K562 (cell line): ENCODE data around the gene STX2. TPM values are rescaled to one million over a fixed set of nuclear protein-coding genes. Genes with fewer than 3 reads are reported as not detected.

Experiments used
- ATAC-seq: fragments of 200-7000 bp; cut with Tn5 transposase; 3 replicates; pipeline ENCODE4 v1.9.1; 2020; ENCODE audit warnings: moderate library complexity
- BruUV-seq: library from RNA; stranded (reverse); fragments of 400-500 nt; replicated peaks from 2 replicates; lab custom pipeline; 2021; lab: Mats Ljungman, UMichigan
- CTCF ChIA-PET: fragments of 300-600 bp; formaldehyde crosslinking; extraction: SDS; loops from one replicate; lab custom pipeline; 2021; ENCODE audit warnings: low intra/inter-chr PET ratio; lab: Yijun Ruan, JAX
- POLR2A ChIA-PET: fragments of 300-600, 350-650 bp; sonication (Branson Sonifier 250); formaldehyde crosslinking; extraction: SDS; loops from one replicate; lab custom pipeline; 2021; ENCODE audit warnings: antibody characterized with exemption, inconsistent platforms; lab: Yijun Ruan, JAX
- DNase-seq, 4 experiments: peaks; one replicate each; pipeline versions ENCODE4 v3.0.0 to v3.0.0-alpha.2; 2011 to 2018; ENCODE audit warnings: low spot score in 3 of 4, mixed read lengths in 3 of 4; ENCODE audit errors: extremely low read depth in 1 of 4
- FAIRE-seq: peaks from 2 replicates; lab custom pipeline; 2011; peaks lifted over from hg19 to GRCh38; lab: Jason Lieb, UNC
- H2AFZ ChIP-seq: 2 replicates; pipeline ENCODE4 v1.6.0; 2011; ENCODE audit warnings: low read depth, low read length, control low read depth, inconsistent platforms
- H3K27ac ChIP-seq: fragments of 200-600 bp; 3 replicates; pipeline ENCODE4 v1.8.0; 2011; ENCODE audit warnings: low read depth, mild to moderate bottlenecking, control low read depth, inconsistent platforms, low read length, moderate library complexity, mixed read lengths; ENCODE audit errors: extremely low read depth
- H3K27me3 ChIP-seq, 2 experiments: fragments of 300-600 bp in 1 of 2; 2 replicates in 1 of 2; 3 replicates in 1 of 2; pipeline versions ENCODE4 v1.6.0 to v1.8.0; 2011; ENCODE audit warnings: inconsistent platforms in 2 of 2, low read length in 2 of 2, mild to moderate bottlenecking in 1 of 2, mixed read lengths in 1 of 2, moderate library complexity in 1 of 2; ENCODE audit not compliant: control insufficient read depth in 2 of 2, insufficient read depth in 2 of 2
- H3K36me3 ChIP-seq: fragments of 300-600 bp; 3 replicates; pipeline ENCODE4 v1.8.0; 2011; ENCODE audit warnings: mild to moderate bottlenecking, low read length, inconsistent platforms; ENCODE audit not compliant: control insufficient read depth, insufficient read depth
- H3K4me1 ChIP-seq, 2 experiments: fragments of 200-600 bp in 1 of 2; replicated peaks in 1 of 2; 2 replicates in 1 of 2; 3 replicates in 1 of 2; pipeline versions ENCODE4 v1.5.1 to v1.8.0; 2011; ENCODE audit warnings: inconsistent platforms in 2 of 2, low read length in 2 of 2, mild to moderate bottlenecking in 1 of 2, mixed read lengths in 1 of 2, moderate library complexity in 1 of 2; ENCODE audit not compliant: control insufficient read depth in 2 of 2, insufficient read depth in 2 of 2
- H3K4me2 ChIP-seq: 2 replicates; pipeline ENCODE4 v1.6.1; 2011; ENCODE audit warnings: low read length, control low read depth, inconsistent platforms, mixed read lengths; ENCODE audit not compliant: insufficient read depth
- H3K4me3 ChIP-seq: fragments of 200-600 bp; sonication (generic), shearing (Covaris generic); 2 replicates; pipeline ENCODE4 v1.5.1; 2016; ENCODE audit warnings: control low read depth, inconsistent platforms
- H3K79me2 ChIP-seq: fragments of 200-600 bp; 3 replicates; pipeline ENCODE4 v1.8.0; 2011; ENCODE audit warnings: low read length, inconsistent platforms; ENCODE audit not compliant: control insufficient read depth, insufficient read depth
- H3K9ac ChIP-seq, 2 experiments: 2 replicates each; pipeline versions ENCODE4 v1.6.0 to v1.6.1; 2011; ENCODE audit warnings: low read depth in 2 of 2, low read length in 2 of 2, control low read depth in 1 of 2, inconsistent platforms in 1 of 2, mild to moderate bottlenecking in 1 of 2, mixed read lengths in 1 of 2; ENCODE audit not compliant: insufficient read depth in 1 of 2
- H3K9me1 ChIP-seq: one replicate; pipeline ENCODE4 v1.6.0; 2011; ENCODE audit warnings: inconsistent platforms, mild to moderate bottlenecking, low read length, moderate library complexity; ENCODE audit not compliant: control insufficient read depth, insufficient read depth
- H3K9me3 ChIP-seq: replicated peaks from 2 replicates; pipeline ENCODE4 v1.5.1; 2011; ENCODE audit warnings: low read depth, low read length, inconsistent platforms; ENCODE audit not compliant: control insufficient read depth, insufficient read depth
- H4K20me1 ChIP-seq: replicated peaks from 2 replicates; pipeline ENCODE4 v1.6.1; 2011; ENCODE audit warnings: low read length, inconsistent platforms, mixed read lengths; ENCODE audit not compliant: control insufficient read depth, insufficient read depth
- CHAMP1 ChIP-seq: fragments of 450-650 bp; IDR thresholded peaks from 2 replicates; pipeline ENCODE4 v1.6.1; 2016; ENCODE audit warnings: mild to moderate bottlenecking
- GTF2F1 ChIP-seq: IDR thresholded peaks from 2 replicates; pipeline ENCODE4 v1.6.1; 2011; ENCODE audit warnings: low read depth, low read length, improper control_type of control experiment
- KDM5B ChIP-seq: fragments of 200-600 bp; sonication (generic); IDR thresholded peaks from 2 replicates; pipeline ENCODE4 v1.6.1; 2012; ENCODE audit warnings: low read depth, mild to moderate bottlenecking, moderate library complexity, low read length, control low read depth, inconsistent platforms; ENCODE audit not compliant: insufficient replicate concordance
- KLF6 ChIP-seq: fragments of 250-450 bp; sonication (Bioruptor Pico); IDR thresholded peaks from 2 replicates; pipeline ENCODE4 v1.4.0; 2020; ENCODE audit warnings: mild to moderate bottlenecking, moderate library complexity, borderline replicate concordance
- NR1H2 ChIP-seq: sonication (generic); formaldehyde crosslinking; IDR thresholded peaks from 2 replicates; pipeline ENCODE4 v1.4.0; 2020; ENCODE audit warnings: mild to moderate bottlenecking, missing genetic modification reagents
- PCBP1 ChIP-seq: fragments of 200-400 bp; formaldehyde crosslinking; IDR thresholded peaks from 2 replicates; pipeline ENCODE4 v1.6.1; 2018; ENCODE audit warnings: mild to moderate bottlenecking, low read depth, low read length; ENCODE audit not compliant: poor library complexity, severe bottlenecking
- ZNF609 ChIP-seq: sonication (generic); formaldehyde crosslinking; IDR thresholded peaks from 2 replicates; pipeline ENCODE4 v1.8.1; 2023; ENCODE audit warnings: missing genetic modification reagents, mild to moderate bottlenecking, borderline replicate concordance
- ZNF707 ChIP-seq: fragments of 250-450 bp; sonication (Bioruptor Pico); conservative IDR thresholded peaks from 2 replicates; pipeline ENCODE4 v1.8.0; 2022; ENCODE audit warnings: inconsistent platforms, mild to moderate bottlenecking, moderate library complexity
- ZNF764 ChIP-seq: fragments of 250-450 bp; sonication (Bioruptor Pico); IDR thresholded peaks from 2 replicates; pipeline ENCODE4 v1.4.0; 2020; ENCODE audit warnings: low read depth, mild to moderate bottlenecking, moderate library complexity
- WGBS: fragments of 100-300 bp; shearing (Covaris generic); methylation state at CpG from one replicate; pipeline ENCODE4 v1.1.6; 2016; ENCODE audit warnings: low coverage, mixed read lengths; ENCODE audit not compliant: insufficient coverage; ENCODE audit errors: missing lambda C conversion rate; 5-methylcytosine and 5-hydroxymethylcytosine counted together
- in situ Hi-C: fragments of 300-500 bp; cut with MboI; formaldehyde crosslinking; loops from 4 replicates; pipeline ENCODE4 v1.15.0; 2018; ENCODE audit warnings: inconsistent platforms, mixed read lengths
- intact Hi-C: fragments of 100-400 bp; cut with micrococcal nuclease; formaldehyde crosslinking; loops from 2 replicates; pipeline ENCODE4 v1.14.2; 2022
- polyA plus RNA-seq, 8 experiments: library from polyadenylated mRNA; depleted of rRNA in 4 of 8; stranded (reverse) in 5 of 8; unstranded in 3 of 8; fragments of >200 nt; fragmentation: Nextera tagmentation in 2 of 8; fragmentation: Illumina TruSeq in 1 of 8; extraction: Ambion mirVana in 2 of 8; extraction: Trizol in 1 of 8; gene quantifications; 2 replicates each; pipeline versions ENCODE4 v1.2.1 to v1.2.3, GENCODE V29; 2011 to 2014; ENCODE audit warnings: inconsistent platforms in 1 of 8, missing spikeins in 1 of 8
- total RNA-seq, 7 experiments: library from RNA; depleted of rRNA in 6 of 7; stranded (reverse); fragments of >200 nt in 6 of 7; fragmentation: Illumina TruSeq in 2 of 7; extraction: Trizol in 2 of 7; gene quantifications; 2 replicates each; pipeline versions ENCODE4 v1.2.1 to v1.2.3, GENCODE V29; 2011 to 2021; ENCODE audit warnings: low replicate concordance in 1 of 7

The STX2 gene
- total and polyA plus RNA-seq, 9 of the 15 experiments (the other 6 are each of a cell fraction or from before 2014, with no cell fraction given): 22.2 to 54.6 (median 30.8) TPM

GRCh38 chr12:130862161-130862560 is 23.1 kb upstream of the STX2 start:
- Histone ChIP-seq H3K9me1 (no peaks in the 10 kb centered on the region), H3K36me3 (no peaks in the 10 kb centered on the region), H2AFZ (no peak overlapping the region), H3K4me3 (no peak overlapping the region), H4K20me1 (no peaks in the 10 kb centered on the region), H3K4me1 (peaks cover 6 to 7% of the 10 kb centered on the region in 2 experiments; a peak in 4 of 5 replicates), H3K27ac (no peak overlapping the region), H3K9ac (no peak overlapping the region), H3K4me2 (no peak overlapping the region), H3K79me2 (no peaks in the 10 kb centered on the region), H3K9me3 (peaks cover 8% of the 10 kb centered on the region), H3K27me3 (no peaks in the 10 kb centered on the region)
- ChIA-PET POLR2A (interaction anchor here (0.7 kb wide), 1 partner anchor 12 kb away, joined by 3 read pairs; no protein-coding TSS in a partner anchor), CTCF (no interaction called here)
- ATAC-seq (no peak), FAIRE-seq (no peak), DNase-seq (no peak)
- TF ChIP-seq GTF2F1 (no peak), KDM5B (no peak), KLF6 (no peak), ZNF707 (CRISPR knock-in tag) (no peak), ZNF609 (CRISPR knock-in tag) (no peak), CHAMP1 (no peak), NR1H2 (CRISPR knock-in tag) (no peak), ZNF764 (CRISPR knock-in tag) (no peak), PCBP1 (no peak)
- BruUV-seq: no TSS peak
- in situ Hi-C loops (no loop called here), intact Hi-C loops (no loop called here)
- 48% methylated on average over 4 of the region's 4 CpGs for WGBS
